Measurements from ENCODE around the gene GAS2L2.

Gene GAS2L2

DNA sequence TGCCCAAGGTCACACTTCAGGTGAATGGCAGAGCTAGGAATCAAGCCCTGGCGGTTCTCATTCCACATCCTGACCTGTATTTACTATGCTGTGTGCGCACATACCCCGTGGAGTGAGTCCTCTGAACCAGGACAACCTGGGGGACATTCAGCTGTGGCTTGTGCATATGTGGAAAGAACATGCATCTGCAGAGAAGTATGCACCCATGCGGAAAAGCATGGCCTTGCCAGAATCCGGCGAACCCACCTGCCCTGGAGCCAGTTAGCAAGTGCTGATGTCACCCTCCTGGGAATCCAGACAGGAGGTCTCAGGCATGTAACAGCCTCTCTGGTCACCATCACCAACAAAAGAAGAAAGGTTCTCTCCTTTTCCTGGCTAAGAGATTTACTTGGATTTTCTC, 19.7 kb downstream of the GAS2L2 start:
- no peak for DNase-seq (ENCODE audit: low read depth)
- TF ChIP-seq, protein P1, sequence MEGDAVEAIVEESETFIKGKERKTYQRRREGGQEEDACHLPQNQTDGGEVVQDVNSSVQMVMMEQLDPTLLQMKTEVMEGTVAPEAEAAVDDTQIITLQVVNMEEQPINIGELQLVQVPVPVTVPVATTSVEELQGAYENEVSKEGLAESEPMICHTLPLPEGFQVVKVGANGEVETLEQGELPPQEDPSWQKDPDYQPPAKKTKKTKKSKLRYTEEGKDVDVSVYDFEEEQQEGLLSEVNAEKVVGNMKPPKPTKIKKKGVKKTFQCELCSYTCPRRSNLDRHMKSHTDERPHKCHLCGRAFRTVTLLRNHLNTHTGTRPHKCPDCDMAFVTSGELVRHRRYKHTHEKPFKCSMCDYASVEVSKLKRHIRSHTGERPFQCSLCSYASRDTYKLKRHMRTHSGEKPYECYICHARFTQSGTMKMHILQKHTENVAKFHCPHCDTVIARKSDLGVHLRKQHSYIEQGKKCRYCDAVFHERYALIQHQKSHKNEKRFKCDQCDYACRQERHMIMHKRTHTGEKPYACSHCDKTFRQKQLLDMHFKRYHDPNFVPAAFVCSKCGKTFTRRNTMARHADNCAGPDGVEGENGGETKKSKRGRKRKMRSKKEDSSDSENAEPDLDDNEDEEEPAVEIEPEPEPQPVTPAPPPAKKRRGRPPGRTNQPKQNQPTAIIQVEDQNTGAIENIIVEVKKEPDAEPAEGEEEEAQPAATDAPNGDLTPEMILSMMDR (conservative IDR thresholded peaks at IDR 0.05; ENCODE audit: low read depth, low read length) = no peak
- no peak overlapping the region for H3K4me3 ChIP-seq (ENCODE audit: low read length)

DNA sequence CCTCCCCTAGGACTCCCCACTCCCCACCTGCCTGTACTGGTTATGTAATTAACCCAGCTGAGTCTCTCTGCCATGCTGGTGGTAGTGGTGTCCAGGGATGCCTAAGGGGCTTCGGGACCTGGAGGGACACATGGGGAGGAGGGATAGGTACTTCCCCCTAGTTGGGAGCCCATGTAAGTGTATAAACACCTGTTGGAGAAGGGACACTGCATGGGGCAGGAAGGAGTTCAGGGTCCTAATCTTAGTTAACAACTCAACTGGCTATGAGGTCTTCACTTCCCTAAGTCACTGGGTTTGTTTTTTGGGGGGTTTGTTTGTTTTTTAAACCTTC, 20.3 kb downstream of the GAS2L2 start:
- H3K4me3 ChIP-seq (ENCODE audit: low read length) = peak overlapping the region; percentile 70
- TF ChIP-seq, protein P1 (conservative IDR thresholded peaks at IDR 0.05; ENCODE audit: low read depth, low read length) = no peak
- DNase-seq (ENCODE audit: low read depth) = no peak

DNA sequence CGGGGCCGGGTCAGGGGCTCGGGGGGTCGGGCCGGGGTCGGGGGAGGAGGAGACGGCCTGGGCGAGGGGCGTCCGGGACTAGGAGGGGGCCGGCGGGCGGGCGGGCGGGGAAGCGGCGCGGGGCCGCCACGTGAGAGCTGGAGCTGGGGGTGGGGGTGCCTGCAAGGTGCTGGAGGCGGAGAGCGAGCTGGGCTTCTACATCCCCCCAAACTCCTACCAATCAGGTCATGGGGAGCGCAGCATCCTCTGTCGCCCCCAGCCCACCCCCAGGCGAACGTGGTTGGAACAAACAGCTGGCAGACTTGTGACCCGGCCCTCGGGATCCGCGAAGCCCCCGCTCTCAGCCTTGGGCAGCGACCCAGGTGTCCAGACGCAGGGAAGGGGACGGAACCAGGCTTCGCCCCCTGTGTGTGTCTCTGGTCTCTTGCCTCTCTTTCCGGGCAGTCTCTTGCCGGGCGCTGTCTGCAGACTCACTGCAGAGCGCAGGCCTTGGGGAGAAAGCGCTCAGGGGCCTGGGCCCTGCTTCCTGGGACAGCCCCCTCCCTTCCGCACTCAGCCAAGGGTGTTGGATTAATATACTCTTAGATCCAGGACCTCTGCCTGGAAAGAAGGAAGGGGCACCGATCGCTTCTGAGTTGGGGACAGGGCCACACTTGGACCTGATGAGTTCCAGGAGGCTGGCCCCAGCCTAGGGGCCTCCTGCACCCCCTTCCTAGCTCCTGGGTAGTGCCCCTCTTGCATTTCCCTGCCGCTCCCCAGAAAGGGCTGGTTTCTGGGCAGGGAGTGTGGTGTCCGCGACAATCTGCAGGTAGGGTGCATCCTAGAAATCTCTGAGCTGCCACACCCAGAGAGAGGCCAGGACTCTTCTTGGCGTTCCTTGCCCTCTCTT, 20.9 kb downstream of the GAS2L2 start:
- peak overlapping the region; percentile 70 for H3K4me3 ChIP-seq (ENCODE audit: low read length)
- DNase-seq (ENCODE audit: low read depth) = no peak

DNA sequence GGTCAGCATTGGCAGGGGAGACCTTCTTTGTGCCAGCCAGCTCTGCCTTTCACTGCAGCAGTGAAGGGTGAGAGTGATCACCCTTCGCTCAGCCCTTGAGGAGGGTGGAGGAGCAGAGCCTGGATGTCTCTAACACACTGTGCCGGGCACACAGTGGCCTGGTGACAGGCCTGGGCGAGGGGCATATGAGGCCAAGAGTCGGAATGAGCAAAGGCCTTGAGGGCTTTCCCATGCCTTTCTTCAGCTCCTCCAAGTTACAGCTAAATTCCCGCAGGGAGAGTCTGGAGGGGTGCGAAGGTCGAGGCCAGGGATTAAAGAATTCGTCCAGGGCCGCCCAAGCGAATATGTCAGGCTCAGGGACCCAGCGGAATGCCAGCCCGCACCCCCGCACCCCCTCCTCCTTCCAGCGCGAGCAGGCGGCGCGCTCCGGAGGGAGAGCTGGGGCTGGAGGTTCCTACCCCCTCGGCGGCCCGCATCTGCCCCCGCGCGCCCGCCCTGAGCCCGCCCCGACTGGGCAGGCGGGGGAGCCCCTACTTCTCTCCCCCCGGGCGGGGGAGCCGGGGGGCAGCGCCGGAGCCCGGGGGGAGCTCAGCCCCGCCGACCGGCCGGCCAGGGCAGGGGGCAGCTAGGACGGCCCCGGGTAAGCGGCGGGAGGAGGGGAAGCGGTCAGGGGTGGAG, 21.7 kb downstream of the GAS2L2 start, which contains the start of gene RASL10B:
Gene RASL10B, plus strand, starts transcription at position 401 of the 678 bp plus-strand sequence. CDS start 3,546 bp downstream, outside the sequence.
- no peak for DNase-seq (ENCODE audit: low read depth)
- H3K4me3 ChIP-seq (ENCODE audit: low read length) = peak within 1 kb of the TSS; percentile 70
- TF ChIP-seq, protein P1 (conservative IDR thresholded peaks at IDR 0.05; ENCODE audit: low read depth, low read length) = no peak

More for the DNA sequence above, 20.9 kb downstream of the GAS2L2 start:
- TF ChIP-seq, protein P1 (conservative IDR thresholded peaks at IDR 0.05; ENCODE audit: low read depth, low read length) = no peak

DNA sequence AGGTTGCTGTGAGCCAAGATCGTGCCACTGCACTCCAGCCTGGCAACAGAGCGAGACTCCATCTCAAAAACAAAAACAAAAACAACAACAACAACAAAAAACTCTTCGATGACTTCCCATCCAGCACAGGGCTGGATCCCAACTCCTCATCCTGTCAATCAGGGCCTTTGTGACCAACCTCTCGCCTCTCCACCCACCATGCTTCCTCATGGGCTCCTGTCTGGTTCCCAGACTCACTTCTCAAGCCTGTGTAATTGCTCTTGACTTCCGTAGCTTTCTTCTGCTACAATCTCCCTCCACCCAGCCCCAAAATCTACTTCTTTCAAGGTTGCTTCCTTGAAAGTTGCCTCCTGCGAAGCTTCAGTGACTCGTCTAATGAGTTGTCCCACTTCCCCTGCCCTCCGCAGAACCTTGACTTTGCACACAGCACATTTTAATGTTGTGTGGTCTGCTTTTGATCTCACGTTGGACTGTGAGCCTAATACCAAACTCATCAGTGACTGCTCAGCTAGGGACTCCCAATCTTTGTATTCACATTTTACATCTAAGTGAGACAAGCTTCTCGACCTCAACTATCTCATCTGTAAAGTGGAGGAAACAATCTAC, 22.5 kb downstream of the GAS2L2 start:
- TF ChIP-seq, protein P1 (conservative IDR thresholded peaks at IDR 0.05; ENCODE audit: low read depth, low read length) = no peak
- H3K4me3 ChIP-seq (ENCODE audit: low read length) = no peak overlapping the region
- no peak for DNase-seq (ENCODE audit: low read depth)

DNA sequence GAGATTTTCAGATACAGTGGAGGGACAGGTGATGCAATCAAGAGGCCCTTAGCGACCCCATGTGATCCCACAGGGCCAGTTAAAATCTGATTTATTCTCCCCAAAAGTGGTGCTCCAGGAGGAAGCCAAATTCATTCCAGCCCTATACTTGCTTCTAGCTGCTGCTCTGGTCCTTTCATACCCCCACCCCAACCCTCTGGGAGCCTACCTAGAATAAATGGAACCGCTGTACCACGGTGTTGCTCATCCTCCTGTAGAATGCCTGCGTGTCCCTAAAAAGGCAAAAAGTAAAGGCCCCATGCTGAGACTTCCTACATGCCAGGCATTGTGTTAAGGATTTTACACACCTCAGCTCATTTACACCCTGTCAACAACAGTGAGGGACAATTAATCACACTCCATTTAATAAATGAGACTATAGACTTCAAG, 23.6 kb downstream of the GAS2L2 start:
- TF ChIP-seq, protein P1 (conservative IDR thresholded peaks at IDR 0.05; ENCODE audit: low read depth, low read length) = no peak
- H3K4me3 ChIP-seq (ENCODE audit: low read length) = no peak overlapping the region
- DNase-seq (ENCODE audit: low read depth) = no peak

All from retinal pigment epithelial cell (primary cell).